ENCODE results near the gene FAM227B. TPM values are rescaled to one million over a fixed set of nuclear protein-coding genes. Genes with fewer than 3 reads are reported as not detected.

FAM227B gene
- total RNA-seq, 1 experiment from 2014 or later: 0.98 TPM

- Histone ChIP-seq H3F3A (ENCODE audit: low read length, unreplicated experiment) (no peaks in the 10 kb centered on the region), H3K27me3 (ENCODE audit: low read length) (no peaks in the 10 kb centered on the region), H3K9me2 (replicated peaks; ENCODE audit: low read length) (no peaks in the 10 kb centered on the region), H3K4me3 (ENCODE audit: low read length) (no peak overlapping the region), H3K9ac (ENCODE audit: low read length) (no peak overlapping the region), H3K9me3 (ENCODE audit: low read length) (no peaks in the 10 kb centered on the region), H3K4me1 (ENCODE audit: insufficient read depth, low read length) (no peaks in the 10 kb centered on the region), H4K20me1 (ENCODE audit: low read length) (no peaks in the 10 kb centered on the region), H3K4me2 (ENCODE audit: low read length) (no peak overlapping the region), H3K36me3 (ENCODE audit: low read depth, low read length) (no peaks in the 10 kb centered on the region), H3K79me2 (ENCODE audit: low read length) (no peaks in the 10 kb centered on the region), H2AFZ (ENCODE audit: low read length) (no peak overlapping the region), H3K27ac (ENCODE audit: low read length) (no peak overlapping the region)
- no peak for ATAC-seq
- no peak for DNase-seq
- intact Hi-C loops (cut with micrococcal nuclease): no loop called here
- ChIA-PET POLR2A (ENCODE audit: unreplicated experiment) (no interaction called here), CTCF (no interaction called here)
- TF ChIP-seq CTCF (conservative IDR thresholded peaks at IDR 0.05; ENCODE audit: low read depth, low read length) (no peak), EZH2 (IDR thresholded peaks at IDR 0.05; ENCODE audit: low read length, unreplicated experiment) (no peak), EZH2phosphoT487 (IDR thresholded peaks at IDR 0.05; ENCODE audit: borderline replicate concordance, low read length) (no peak)
- no TSS peak for BruUV-seq (replicated peaks)
Measured at GRCh38 chr15:49343546-49343945, 277.1 kb downstream of the FAM227B start.

- H3K27ac ChIP-seq (ENCODE audit: low read length): no peak overlapping the region
- no peaks in the 10 kb centered on the region for H3K9me2 ChIP-seq (replicated peaks; ENCODE audit: low read length)
- H3K9me3 ChIP-seq (ENCODE audit: low read length): no peaks in the 10 kb centered on the region
- H3K27me3 ChIP-seq (ENCODE audit: low read length): no peaks in the 10 kb centered on the region
- H3K4me1 ChIP-seq (ENCODE audit: insufficient read depth, low read length): no peaks in the 10 kb centered on the region
- CTCF ChIA-PET: no interaction called here
- H3K79me2 ChIP-seq (ENCODE audit: low read length): no peaks in the 10 kb centered on the region
- TF ChIP-seq EZH2 (IDR thresholded peaks at IDR 0.05; ENCODE audit: low read length, unreplicated experiment) (no peak), CTCF (conservative IDR thresholded peaks at IDR 0.05; ENCODE audit: low read depth, low read length) (no peak), EZH2phosphoT487 (IDR thresholded peaks at IDR 0.05; ENCODE audit: borderline replicate concordance, low read length) (no peak)
- no peak overlapping the region for H3K9ac ChIP-seq (ENCODE audit: low read length)
- no peak for ATAC-seq
- no peak overlapping the region for H2AFZ ChIP-seq (ENCODE audit: low read length)
- no peaks in the 10 kb centered on the region for H3F3A ChIP-seq (ENCODE audit: low read length, unreplicated experiment)
- H4K20me1 ChIP-seq (ENCODE audit: low read length): no peaks in the 10 kb centered on the region
- no TSS peak for BruUV-seq (replicated peaks)
- no peak overlapping the region for H3K4me3 ChIP-seq (ENCODE audit: low read length)
- H3K36me3 ChIP-seq (ENCODE audit: low read depth, low read length): no peaks in the 10 kb centered on the region
- intact Hi-C loops (cut with micrococcal nuclease): no loop called here
- DNase-seq: no peak
- H3K4me2 ChIP-seq (ENCODE audit: low read length): no peak overlapping the region
- POLR2A ChIA-PET (ENCODE audit: unreplicated experiment): no interaction called here
Measured at GRCh38 chr15:49339656-49340055, 281.0 kb downstream of the FAM227B start.

- Histone ChIP-seq H3K9ac (ENCODE audit: low read length) (no peak overlapping the region), H2AFZ (ENCODE audit: low read length) (no peak overlapping the region), H3K9me2 (replicated peaks; ENCODE audit: low read length) (no peaks in the 10 kb centered on the region), H3K4me3 (ENCODE audit: low read length) (no peak overlapping the region), H3K79me2 (ENCODE audit: low read length) (no peaks in the 10 kb centered on the region), H3K4me1 (ENCODE audit: insufficient read depth, low read length) (no peaks in the 10 kb centered on the region), H3K27ac (ENCODE audit: low read length) (no peak overlapping the region), H3K27me3 (ENCODE audit: low read length) (no peaks in the 10 kb centered on the region), H3K9me3 (ENCODE audit: low read length) (no peaks in the 10 kb centered on the region), H3F3A (ENCODE audit: low read length, unreplicated experiment) (no peaks in the 10 kb centered on the region), H4K20me1 (ENCODE audit: low read length) (no peaks in the 10 kb centered on the region), H3K4me2 (ENCODE audit: low read length) (no peak overlapping the region), H3K36me3 (ENCODE audit: low read depth, low read length) (no peaks in the 10 kb centered on the region)
- no peak for DNase-seq
- no peak for ATAC-seq
- intact Hi-C loops (cut with micrococcal nuclease): no loop called here
- ChIA-PET CTCF (no interaction called here), POLR2A (ENCODE audit: unreplicated experiment) (no interaction called here)
- no TSS peak for BruUV-seq (replicated peaks)
- no peak for TF ChIP-seq EZH2phosphoT487 (IDR thresholded peaks at IDR 0.05; ENCODE audit: borderline replicate concordance, low read length)
- TF ChIP-seq CTCF (conservative IDR thresholded peaks at IDR 0.05; ENCODE audit: low read depth, low read length): no peak
- no peak for TF ChIP-seq EZH2 (IDR thresholded peaks at IDR 0.05; ENCODE audit: low read length, unreplicated experiment)
Measured at GRCh38 chr15:49331951-49332350, 288.7 kb downstream of the FAM227B start.
